ENCODE measurements around the gene DNM3.
A peak's percentile ranks its signal among the peaks of the same experiment; 100 is the strongest.

The DNM3 gene

GRCh38 chr1:171973421-171973820 is 132.1 kb downstream of the DNM3 start:
- Histone ChIP-seq H3K4me3 (ENCODE audit: low read depth, low read length, poor library complexity, severe bottlenecking) (no peak overlapping the region), H3K9me2 (ENCODE audit: low read depth, low read length) (no peaks in the 10 kb centered on the region), H3K27me3 (ENCODE audit: insufficient read depth, low read length) (no peaks in the 10 kb centered on the region), H3K4me2 (ENCODE audit: low read length) (no peak overlapping the region), H3K9ac (ENCODE audit: low read length) (no peak overlapping the region), H4K20me1 (ENCODE audit: insufficient read depth, low read length) (no peaks in the 10 kb centered on the region), H3K27ac (ENCODE audit: low read depth, low read length, poor library complexity, severe bottlenecking) (no peak overlapping the region), H3K9me3 (ENCODE audit: low read length) (no peaks in the 10 kb centered on the region), H2AFZ (ENCODE audit: low read length) (no peak overlapping the region), H3K36me3 (ENCODE audit: insufficient read depth, low read length) (no peaks in the 10 kb centered on the region), H3K4me1 (ENCODE audit: insufficient read depth, low read length, severe bottlenecking) (no peaks in the 10 kb centered on the region), H3K79me2 (ENCODE audit: insufficient read depth, low read length) (no peaks in the 10 kb centered on the region), H3F3A (ENCODE audit: insufficient read depth, low read length) (no peaks in the 10 kb centered on the region)
- TF ChIP-seq CTCF (IDR thresholded peaks at IDR 0.05; ENCODE audit: low read length) (no peak), EZH2 (IDR thresholded peaks at IDR 0.05; ENCODE audit: borderline replicate concordance, low read length) (no peak)

- Histone ChIP-seq H3K9ac (ENCODE audit: low read length) (no peak overlapping the region), H3K4me2 (ENCODE audit: low read length) (no peak overlapping the region), H3F3A (ENCODE audit: insufficient read depth, low read length) (no peaks in the 10 kb centered on the region), H3K9me3 (ENCODE audit: low read length) (no peaks in the 10 kb centered on the region), H3K27me3 (ENCODE audit: insufficient read depth, low read length) (no peaks in the 10 kb centered on the region), H4K20me1 (ENCODE audit: insufficient read depth, low read length) (no peaks in the 10 kb centered on the region), H3K4me3 (ENCODE audit: low read depth, low read length, poor library complexity, severe bottlenecking) (no peak overlapping the region), H2AFZ (ENCODE audit: low read length) (no peak overlapping the region), H3K79me2 (ENCODE audit: insufficient read depth, low read length) (no peaks in the 10 kb centered on the region), H3K4me1 (ENCODE audit: insufficient read depth, low read length, severe bottlenecking) (no peaks in the 10 kb centered on the region), H3K9me2 (ENCODE audit: low read depth, low read length) (no peaks in the 10 kb centered on the region), H3K36me3 (ENCODE audit: insufficient read depth, low read length) (no peaks in the 10 kb centered on the region), H3K27ac (ENCODE audit: low read depth, low read length, poor library complexity, severe bottlenecking) (no peak overlapping the region)
- TF ChIP-seq CTCF (IDR thresholded peaks at IDR 0.05; ENCODE audit: low read length) (no peak), EZH2 (IDR thresholded peaks at IDR 0.05; ENCODE audit: borderline replicate concordance, low read length) (no peak)
Measured at GRCh38 chr1:171981303-171981702, 140.0 kb downstream of the DNM3 start.

- Histone ChIP-seq H3K9me2 (ENCODE audit: low read depth, low read length) (no peaks in the 10 kb centered on the region), H3F3A (ENCODE audit: insufficient read depth, low read length) (no peaks in the 10 kb centered on the region), H3K4me1 (ENCODE audit: insufficient read depth, low read length, severe bottlenecking) (no peaks in the 10 kb centered on the region), H3K36me3 (ENCODE audit: insufficient read depth, low read length) (no peaks in the 10 kb centered on the region), H4K20me1 (ENCODE audit: insufficient read depth, low read length) (no peaks in the 10 kb centered on the region), H3K9me3 (ENCODE audit: low read length) (no peaks in the 10 kb centered on the region), H3K4me3 (ENCODE audit: low read depth, low read length, poor library complexity, severe bottlenecking) (no peak overlapping the region), H3K27me3 (ENCODE audit: insufficient read depth, low read length) (no peaks in the 10 kb centered on the region), H3K79me2 (ENCODE audit: insufficient read depth, low read length) (no peaks in the 10 kb centered on the region), H3K4me2 (ENCODE audit: low read length) (no peak overlapping the region), H2AFZ (ENCODE audit: low read length) (no peak overlapping the region), H3K27ac (ENCODE audit: low read depth, low read length, poor library complexity, severe bottlenecking) (no peak overlapping the region), H3K9ac (ENCODE audit: low read length) (no peak overlapping the region)
- TF ChIP-seq CTCF (IDR thresholded peaks at IDR 0.05; ENCODE audit: low read length) (peak; percentile 42; the same call in 1 of the 2 replicates), EZH2 (IDR thresholded peaks at IDR 0.05; ENCODE audit: borderline replicate concordance, low read length) (no peak)
Measured at GRCh38 chr1:171983584-171983983, 142.3 kb downstream of the DNM3 start.

All from OCI-LY1 (cell line).